Ovary (tissue), 9 donors: ENCODE data around the gene STX3. TPM values are rescaled to one million over a fixed set of nuclear protein-coding genes. Genes with fewer than 3 reads are reported as not detected.

ENCODE experiments used
- DNase-seq, 5 donors: peaks; one replicate each; pipeline ENCODE4 v3.0.0-alpha.2; 2019 to 2020
- H3K27ac ChIP-seq, 2 donors: fragments of 200-600 bp; one replicate each; pipeline versions ENCODE4 v1.5.1 to v1.8.0; 2019 to 2022
- H3K27me3 ChIP-seq: fragments of 200-600 bp; one replicate; pipeline ENCODE4 v1.8.0; 2022
- H3K36me3 ChIP-seq: fragments of 200-600 bp; sonication (generic); one replicate; pipeline ENCODE4 v1.5.1; 2019
- H3K4me1 ChIP-seq: one replicate; pipeline ENCODE4 v1.8.1; 2013; ENCODE audit warnings: mild to moderate bottlenecking, moderate library complexity; ENCODE audit not compliant: insufficient read depth
- H3K4me3 ChIP-seq: fragments of 200-600 bp; sonication (generic); one replicate; pipeline ENCODE4 v1.5.1; 2017
- H3K9me3 ChIP-seq, 2 donors: fragments of 200-600 bp in 1 of 2; sonication (generic) in 1 of 2; one replicate each; pipeline versions ENCODE4 v1.5.1 to v1.8.1; 2013 to 2019; ENCODE audit warnings: mild to moderate bottlenecking in 1 of 2, moderate library complexity in 1 of 2
- EP300 ChIP-seq: sonication (generic); formaldehyde crosslinking; IDR thresholded peaks from one replicate; pipeline ENCODE4 v1.6.1; 2017; ENCODE audit warnings: antibody characterized with exemption
- POLR2A ChIP-seq: fragments of 450-650 bp; IDR thresholded peaks from one replicate; pipeline ENCODE4 v1.6.1; 2017; ENCODE audit warnings: antibody characterized with exemption, mild to moderate bottlenecking, moderate library complexity
- WGBS, 3 donors: extraction: QIAGEN DNeasy Blood & Tissue Kit in 1 of 3; methylation state at CpG; one replicate each; pipeline versions ENCODE4 v1.1.5 to v1.1.7; 2013 to 2017; 5-methylcytosine and 5-hydroxymethylcytosine counted together
- intact Hi-C, 4 donors: fragments of 100-400 bp; cut with DNase I; formaldehyde crosslinking; loops; one replicate each; pipeline versions ENCODE4 v1.11.0 to v1.15.1; 2022 to 2023
- polyA plus RNA-seq, 2 donors: library from polyadenylated mRNA; stranded (reverse); fragments of 200-250 nt in 1 of 2; fragments of 350-450 nt in 1 of 2; fragmentation: Illumina TruSeq in 1 of 2; extraction: RNeasy Lipid Tissue Mini Kit (QIAGEN cat#74804) in 1 of 2; gene quantifications; one replicate each; pipeline ENCODE4 v1.2.3, GENCODE V29; 2013 to 2014
- total RNA-seq, 7 donors: library from RNA; depleted of rRNA in 2 of 7; stranded (reverse); fragments of >200 nt in 2 of 7; fragmentation: NEBNext Ultra II Directional in 3 of 7; extraction: Animal tissue kit (Norgen Biotek cat#: 25700) in 3 of 7; gene quantifications; one replicate each; pipeline versions ENCODE4 v1.1.0 to v1.2.4, GENCODE V29; 2016 to 2023
- TF ChIP-seq, protein P1 (sequence below), 3 donors: fragments of 450-650 bp in 2 of 3; fragments of 200-600 bp in 1 of 3; IDR thresholded peaks; one replicate each; pipeline versions ENCODE4 v1.5.1 to v1.8.0; 2016 to 2022; ENCODE audit warnings: antibody characterized with exemption in 3 of 3, mild to moderate bottlenecking in 1 of 3
- donor health status: DM: no; HTN: no; CAD: no; lungs with moderate emphysema.
- donor health status: DM: no; HTN: no; CAD: no.
- donor health status: Bipolar disorder and iron deficiency.
- donor health status: DM: yes; HTN: yes; CAD: no.
- donor health status: DM: no; HTN: no; CAD: no.
- donor health status: DM: yes; HTN: yes; CAD: no.

Gene STX3
- total and polyA plus RNA-seq, 9 donors = 13.3 to 29.4 (median 16.2) TPM

GRCh38 chr11:59759900-59760299, 4.7 kb downstream of the STX3 start:
- Histone ChIP-seq H3K27ac (no peak overlapping the region), H3K9me3 (no peaks in the 10 kb centered on the region), H3K4me3 (no peak overlapping the region), H3K4me1 (peaks cover 6% of the 10 kb centered on the region), H3K27me3 (no peaks in the 10 kb centered on the region), H3K36me3 (no peaks in the 10 kb centered on the region)
- DNase-seq = no peak
- 50 to 63% (median 52%) methylated on average over 4 of the region's 4 CpGs for WGBS, 3 donors
- TF ChIP-seq POLR2A (no peak), EP300 (no peak)
- TF ChIP-seq, protein P1, sequence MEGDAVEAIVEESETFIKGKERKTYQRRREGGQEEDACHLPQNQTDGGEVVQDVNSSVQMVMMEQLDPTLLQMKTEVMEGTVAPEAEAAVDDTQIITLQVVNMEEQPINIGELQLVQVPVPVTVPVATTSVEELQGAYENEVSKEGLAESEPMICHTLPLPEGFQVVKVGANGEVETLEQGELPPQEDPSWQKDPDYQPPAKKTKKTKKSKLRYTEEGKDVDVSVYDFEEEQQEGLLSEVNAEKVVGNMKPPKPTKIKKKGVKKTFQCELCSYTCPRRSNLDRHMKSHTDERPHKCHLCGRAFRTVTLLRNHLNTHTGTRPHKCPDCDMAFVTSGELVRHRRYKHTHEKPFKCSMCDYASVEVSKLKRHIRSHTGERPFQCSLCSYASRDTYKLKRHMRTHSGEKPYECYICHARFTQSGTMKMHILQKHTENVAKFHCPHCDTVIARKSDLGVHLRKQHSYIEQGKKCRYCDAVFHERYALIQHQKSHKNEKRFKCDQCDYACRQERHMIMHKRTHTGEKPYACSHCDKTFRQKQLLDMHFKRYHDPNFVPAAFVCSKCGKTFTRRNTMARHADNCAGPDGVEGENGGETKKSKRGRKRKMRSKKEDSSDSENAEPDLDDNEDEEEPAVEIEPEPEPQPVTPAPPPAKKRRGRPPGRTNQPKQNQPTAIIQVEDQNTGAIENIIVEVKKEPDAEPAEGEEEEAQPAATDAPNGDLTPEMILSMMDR (IDR thresholded peaks at IDR 0.05) = no peak
- intact Hi-C loops = loop anchor here in 1 of 4 donors (10.0 kb wide), 1 partner anchor 45 kb away; no protein-coding TSS in a partner anchor

DNA sequence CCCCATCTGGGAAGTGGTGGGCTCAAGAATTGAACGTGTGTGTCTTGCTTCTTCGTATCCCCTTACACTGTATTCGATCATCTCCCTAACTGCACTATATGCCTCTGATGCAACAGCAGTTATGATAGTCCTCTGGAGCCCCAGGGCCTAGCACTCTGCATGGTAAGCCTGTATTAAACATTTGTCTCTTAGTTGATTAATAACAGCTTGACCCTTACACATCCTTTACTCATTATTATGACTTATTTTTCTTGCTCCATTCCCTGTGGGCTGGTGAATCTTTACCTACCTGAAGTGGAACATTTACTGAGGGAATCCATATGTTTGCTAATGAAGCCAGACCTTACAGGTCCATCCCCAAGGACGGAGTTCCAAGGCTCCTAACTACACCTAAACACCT, 5.6 kb downstream of the STX3 start:
- WGBS, 3 donors = 85 to 91% (median 91%) methylated on average over 4 of the region's 4 CpGs
- H3K4me3 ChIP-seq = no peak overlapping the region
- TF ChIP-seq EP300 (no peak), POLR2A (no peak)
- TF ChIP-seq, protein P1 (IDR thresholded peaks at IDR 0.05) = no peak
- H3K36me3 ChIP-seq = no peaks in the 10 kb centered on the region
- DNase-seq = no peak
- intact Hi-C loops = no loop called here
- no peak overlapping the region for H3K27ac ChIP-seq
- H3K4me1 ChIP-seq = peaks cover 6% of the 10 kb centered on the region
- H3K27me3 ChIP-seq = no peaks in the 10 kb centered on the region
- no peaks in the 10 kb centered on the region for H3K9me3 ChIP-seq

GRCh38 chr11:59761993-59762392, 6.8 kb downstream of the STX3 start:
- intact Hi-C loops = no loop called here

DNA sequence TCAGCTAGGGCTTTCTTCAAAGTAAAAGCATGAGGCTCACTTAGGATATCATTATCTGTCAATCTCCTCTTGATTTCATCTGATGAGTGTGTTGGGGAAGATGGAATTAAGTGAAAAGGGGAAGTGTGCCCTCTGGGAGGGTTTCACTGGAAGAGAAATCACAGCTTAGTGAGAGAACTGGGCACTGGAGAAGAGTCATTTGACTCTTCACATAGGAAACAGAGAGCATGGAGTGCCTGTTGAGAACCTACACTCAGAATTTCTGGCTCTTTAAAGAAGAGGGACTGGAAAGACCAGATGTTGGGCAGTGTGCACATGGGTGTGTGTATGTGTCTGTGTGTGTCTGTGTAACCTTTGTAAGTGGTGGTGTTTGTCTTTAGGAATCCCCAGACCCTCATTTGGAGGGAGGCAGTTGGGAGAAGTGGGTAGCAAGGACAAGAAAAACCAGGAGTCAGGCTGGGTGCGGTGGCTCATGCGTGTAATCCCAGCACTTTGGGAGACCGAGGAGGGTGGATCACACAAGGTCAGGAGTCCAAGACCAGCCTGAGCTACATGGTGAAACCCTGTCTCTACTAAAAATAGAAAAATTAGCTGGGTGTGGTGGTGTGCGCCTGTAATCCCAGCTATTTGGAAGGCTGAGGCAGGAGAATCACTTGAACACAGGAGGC, 10.0 kb downstream of the STX3 start:
- Histone ChIP-seq H3K4me1 (peaks cover 4% of the 10 kb centered on the region), H3K9me3 (no peaks in the 10 kb centered on the region), H3K27ac (no peak overlapping the region), H3K4me3 (no peak overlapping the region), H3K27me3 (no peaks in the 10 kb centered on the region), H3K36me3 (no peaks in the 10 kb centered on the region)
- no peak for DNase-seq
- intact Hi-C loops = no loop called here
- no peak for TF ChIP-seq EP300
- TF ChIP-seq, protein P1 (IDR thresholded peaks at IDR 0.05) = no peak
- 88 to 94% (median 89%) methylated on average over 4 of the region's 4 CpGs for WGBS, 3 donors

More at GRCh38 chr11:59761993-59762392, 6.8 kb downstream of the STX3 start:
- Histone ChIP-seq H3K36me3 (no peaks in the 10 kb centered on the region), H3K27ac (no peak overlapping the region), H3K4me3 (no peak overlapping the region), H3K4me1 (no peaks in the 10 kb centered on the region), H3K9me3 (no peaks in the 10 kb centered on the region), H3K27me3 (no peaks in the 10 kb centered on the region)
- WGBS, 3 donors = 62 to 75% (median 64%) methylated on average over 6 of the region's 6 CpGs
- no peak for DNase-seq
- TF ChIP-seq POLR2A (no peak), EP300 (no peak)
- TF ChIP-seq, protein P1 (IDR thresholded peaks at IDR 0.05) = no peak
